CD4-positive, alpha-beta T cell treated with Interleukin-1 beta for 1 hour (primary cell): ENCODE measurements around the gene NFIX.

ENCODE experiments used
- DNase-seq, 2 donors: peaks; one replicate each; pipeline ENCODE4 v3.0.0-alpha.2; 2020 to 2022

NFIX gene

GRCh38 chr19:12990853-12991252 lies 4.4 kb upstream of the NFIX start:
- DNase-seq, result no peak

GRCh38 chr19:12991296-12991695 lies 4.0 kb upstream of the NFIX start:
- DNase-seq, result no peak

GRCh38 chr19:12992729-12993128 lies 2.5 kb upstream of the NFIX start:
- no peak for DNase-seq

GRCh38 chr19:12993562-12993961 lies 1.7 kb upstream of the NFIX start:
- DNase-seq, result no peak

- DNase-seq, result no peak
Observed at GRCh38 chr19:12995596-12996405, 526 bp downstream of the NFIX start.

GRCh38 chr19:12996406-12997094 lies 1.3 kb downstream of the NFIX start:
- no peak for DNase-seq

- DNase-seq, result no peak
Observed at GRCh38 chr19:12997179-12997966, 2.1 kb downstream of the NFIX start.

GRCh38 chr19:12997967-12998940 lies 3.0 kb downstream of the NFIX start:
- DNase-seq, result no peak

GRCh38 chr19:13001166-13001501 lies 5.9 kb downstream of the NFIX start:
- no peak for DNase-seq

GRCh38 chr19:13001502-13002165 lies 6.4 kb downstream of the NFIX start:
- DNase-seq, result no peak

GRCh38 chr19:13002166-13002898 lies 7.1 kb downstream of the NFIX start:
- DNase-seq, result no peak

- DNase-seq, result no peak
Observed at GRCh38 chr19:13003081-13003480, 7.8 kb downstream of the NFIX start.

- no peak for DNase-seq
Observed at GRCh38 chr19:13004273-13004672, 9.0 kb downstream of the NFIX start.

- no peak for DNase-seq
Observed at GRCh38 chr19:13005253-13005652, 10.0 kb downstream of the NFIX start.

- DNase-seq, result no peak
Observed at GRCh38 chr19:13005861-13006370, 10.6 kb downstream of the NFIX start.

GRCh38 chr19:13006431-13007281 lies 11.4 kb downstream of the NFIX start:
- no peak for DNase-seq

- DNase-seq, result no peak
Observed at GRCh38 chr19:13007292-13008045, 12.2 kb downstream of the NFIX start.

- no peak for DNase-seq
Observed at GRCh38 chr19:13008926-13009787, 13.9 kb downstream of the NFIX start.
